ENCODE measurements around the gene GSTM3.

GSTM3 gene

GRCh38 chr1:109740615-109741373 lies at the start of gene GSTM3:
GSTM3 (minus strand) TSS chr1:109741038; CDS start chr1:109740287, 751 bp downstream.
- TF ChIP-seq CTCF (IDR thresholded peaks at IDR 0.05) = no peak
- Histone ChIP-seq H3K9me3 (no peaks in the 10 kb centered on the region), H3K36me3 (no peaks in the 10 kb centered on the region), H3K4me1 (ENCODE audit: control insufficient read depth in 1 of 2, insufficient read depth in 1 of 2, low read depth in 1 of 2, low read length in 1 of 2) (peaks cover 6 to 12% of the 10 kb centered on the region in 2 experiments), H3K27ac (no peak within 1 kb of the TSS), H3K27me3 (peaks cover 56% of the 10 kb centered on the region), H3K4me3 (ENCODE audit: low read depth in 1 of 2, low read length in 1 of 2) (peak within 1 kb of the TSS; percentile 67 to 83)

GRCh38 chr1:109790329-109790728 lies 49.5 kb upstream of the GSTM3 start:
- Histone ChIP-seq H3K27ac (peak overlapping the region; percentile 81), H3K4me1 (ENCODE audit: control insufficient read depth in 1 of 2, insufficient read depth in 1 of 2, low read depth in 1 of 2, low read length in 1 of 2) (peaks cover 76 to 81% of the 10 kb centered on the region in 2 experiments), H3K9me3 (no peaks in the 10 kb centered on the region), H3K4me3 (ENCODE audit: low read depth in 1 of 2, low read length in 1 of 2) (peak overlapping the region; percentile 17 to 19), H3K36me3 (no peaks in the 10 kb centered on the region), H3K27me3 (no peaks in the 10 kb centered on the region)
- no peak for TF ChIP-seq CTCF (IDR thresholded peaks at IDR 0.05)

- Histone ChIP-seq H3K27ac (peak overlapping the region; percentile 81), H3K36me3 (no peaks in the 10 kb centered on the region), H3K27me3 (no peaks in the 10 kb centered on the region), H3K9me3 (no peaks in the 10 kb centered on the region), H3K4me1 (ENCODE audit: control insufficient read depth in 1 of 2, insufficient read depth in 1 of 2, low read depth in 1 of 2, low read length in 1 of 2) (peaks cover 71 to 76% of the 10 kb centered on the region in 2 experiments), H3K4me3 (ENCODE audit: low read depth in 1 of 2, low read length in 1 of 2) (no peak overlapping the region)
- no peak for TF ChIP-seq CTCF (IDR thresholded peaks at IDR 0.05)
Observed at GRCh38 chr1:109789551-109790180, 48.8 kb upstream of the GSTM3 start.

- Histone ChIP-seq H3K27me3 (no peaks in the 10 kb centered on the region), H3K27ac (peak overlapping the region; percentile 81), H3K4me3 (ENCODE audit: low read depth in 1 of 2, low read length in 1 of 2) (peak overlapping the region in 1 of 2 experiments; percentile 15), H3K4me1 (ENCODE audit: control insufficient read depth in 1 of 2, insufficient read depth in 1 of 2, low read depth in 1 of 2, low read length in 1 of 2) (peaks cover 63 to 69% of the 10 kb centered on the region in 2 experiments), H3K36me3 (no peaks in the 10 kb centered on the region), H3K9me3 (no peaks in the 10 kb centered on the region)
- peak; percentile 32 for TF ChIP-seq CTCF (IDR thresholded peaks at IDR 0.05)
Observed at GRCh38 chr1:109788695-109789521, 48.1 kb upstream of the GSTM3 start.

- Histone ChIP-seq H3K27ac (peak overlapping the region; percentile 81), H3K4me3 (ENCODE audit: low read depth in 1 of 2, low read length in 1 of 2) (no peak overlapping the region), H3K9me3 (no peaks in the 10 kb centered on the region), H3K27me3 (no peaks in the 10 kb centered on the region), H3K4me1 (ENCODE audit: control insufficient read depth in 1 of 2, insufficient read depth in 1 of 2, low read depth in 1 of 2, low read length in 1 of 2) (peaks cover 54 to 60% of the 10 kb centered on the region in 2 experiments), H3K36me3 (no peaks in the 10 kb centered on the region)
- no peak for TF ChIP-seq CTCF (IDR thresholded peaks at IDR 0.05)
Observed at GRCh38 chr1:109787845-109788601, 47.2 kb upstream of the GSTM3 start.

Data from neutrophil (primary cell).